GM23338 (cell line): ENCODE results near the gene CNTN5. TPM values are rescaled to one million over a fixed set of nuclear protein-coding genes. Genes with fewer than 3 reads are reported as not detected.

ENCODE experiments used
- ATAC-seq: fragments of 200-7000 bp; cut with Tn5 transposase; 3 replicates; pipeline ENCODE4 v1.9.1; 2020
- DNase-seq: peaks from one replicate; pipeline ENCODE4 v3.0.0-alpha.2; 2015; ENCODE audit warnings: low spot score
- H2AFZ ChIP-seq: fragments of 200-600 bp; sonication (generic); 2 replicates; pipeline ENCODE4 v1.8.0; 2016; ENCODE audit warnings: antibody characterized with exemption, mild to moderate bottlenecking, moderate library complexity
- H3F3A ChIP-seq: fragments of 200-600 bp; sonication (generic); replicated peaks from 2 replicates; pipeline ENCODE4 v1.8.0; 2017; ENCODE audit warnings: antibody characterized with exemption, mixed run types, low read depth
- H3K27ac ChIP-seq: fragments of 200-600 bp; sonication (generic); 2 replicates; pipeline ENCODE4 v1.6.1; 2016; ENCODE audit warnings: low read depth
- H3K27me3 ChIP-seq: fragments of 200-600 bp; sonication (generic); 2 replicates; pipeline ENCODE4 v1.8.0; 2016; ENCODE audit warnings: mild to moderate bottlenecking, mixed run types, moderate library complexity; ENCODE audit not compliant: insufficient read depth
- H3K36me3 ChIP-seq: fragments of 200-600 bp; sonication (generic); 2 replicates; pipeline ENCODE4 v1.8.0; 2016; ENCODE audit warnings: mild to moderate bottlenecking; ENCODE audit not compliant: insufficient read depth
- H3K4me1 ChIP-seq: fragments of 200-600 bp; sonication (generic); 2 replicates; pipeline ENCODE4 v1.8.0; 2016; ENCODE audit warnings: mild to moderate bottlenecking, moderate library complexity; ENCODE audit not compliant: insufficient read depth
- H3K4me2 ChIP-seq: fragments of 200-600 bp; sonication (generic); 2 replicates; pipeline ENCODE4 v1.7.1; 2017; ENCODE audit warnings: mixed run types
- H3K4me3 ChIP-seq: fragments of 200-600 bp; sonication (generic); 2 replicates; pipeline ENCODE4 v1.6.1; 2016; ENCODE audit warnings: mixed run types
- H3K79me2 ChIP-seq: fragments of 200-600 bp; sonication (generic); replicated peaks from 2 replicates; pipeline ENCODE4 v1.8.0; 2017; ENCODE audit warnings: mild to moderate bottlenecking; ENCODE audit not compliant: insufficient read depth
- H3K9me2 ChIP-seq: fragments of 200-600 bp; sonication (generic); 2 replicates; pipeline ENCODE4 v1.8.0; 2017; ENCODE audit not compliant: insufficient read depth
- H4K20me1 ChIP-seq: fragments of 200-600 bp; sonication (generic); replicated peaks from 2 replicates; pipeline ENCODE4 v1.8.0; 2017; ENCODE audit warnings: mild to moderate bottlenecking; ENCODE audit not compliant: insufficient read depth
- H3K27ac Mint-ChIP-seq: 2 replicates; pipeline ENCODE4 v1.8.0; 2020; ENCODE audit warnings: inconsistent platforms, mild to moderate bottlenecking, moderate library complexity, mixed read lengths
- H3K27me3 Mint-ChIP-seq: 3 replicates; pipeline ENCODE4 v1.8.0; 2022; ENCODE audit warnings: low read depth, mild to moderate bottlenecking, moderate library complexity, mixed read lengths, inconsistent platforms; ENCODE audit not compliant: insufficient read depth, poor library complexity
- H3K36me3 Mint-ChIP-seq: 3 replicates; pipeline ENCODE4 v1.8.0; 2021; ENCODE audit warnings: low read depth, mild to moderate bottlenecking, inconsistent platforms, moderate library complexity, mixed read lengths
- H3K4me1 Mint-ChIP-seq: 3 replicates; pipeline ENCODE4 v1.8.0; 2020; ENCODE audit warnings: mild to moderate bottlenecking, inconsistent platforms, mixed read lengths
- H3K4me3 Mint-ChIP-seq: 3 replicates; pipeline ENCODE4 v1.8.0; 2021; ENCODE audit warnings: moderate library complexity, mild to moderate bottlenecking, inconsistent platforms, mixed read lengths
- H3K9me3 Mint-ChIP-seq: 3 replicates; pipeline ENCODE4 v1.8.0; 2020; ENCODE audit warnings: moderate library complexity, mild to moderate bottlenecking, inconsistent platforms, mixed read lengths
- CREB1 ChIP-seq: fragments of 250-450 bp; sonication (Bioruptor Pico); IDR thresholded peaks from 2 replicates; pipeline ENCODE4 v1.5.0; 2020; ENCODE audit warnings: low read depth, mild to moderate bottlenecking, moderate library complexity
- EZH2 ChIP-seq: fragments of 200-600 bp; sonication (generic); IDR thresholded peaks from one replicate; pipeline ENCODE4 v1.8.0; 2017; ENCODE audit warnings: antibody characterized with exemption, mild to moderate bottlenecking, low read depth; ENCODE audit not compliant: unreplicated experiment
- EZH2phosphoT487 ChIP-seq: fragments of 200-600 bp; sonication (generic); IDR thresholded peaks from one replicate; pipeline ENCODE4 v1.8.1; 2018; ENCODE audit warnings: antibody characterized with exemption; ENCODE audit not compliant: unreplicated experiment
- JUNB ChIP-seq: IDR thresholded peaks from one replicate; pipeline ENCODE4 v1.6.1; 2016; ENCODE audit warnings: antibody characterized with exemption; ENCODE audit not compliant: unreplicated experiment
- NANOG ChIP-seq: IDR thresholded peaks from 2 replicates; pipeline ENCODE4 v1.6.1; 2016; ENCODE audit warnings: antibody characterized with exemption, borderline replicate concordance
- STAT1 ChIP-seq: IDR thresholded peaks from one replicate; pipeline ENCODE4 v1.6.1; 2016; ENCODE audit warnings: antibody characterized with exemption; ENCODE audit not compliant: unreplicated experiment
- ZNF114 ChIP-seq: fragments of 250-450 bp; sonication (Bioruptor Pico); IDR thresholded peaks from 2 replicates; pipeline ENCODE4 v1.5.0; 2020; ENCODE audit warnings: mild to moderate bottlenecking, moderate library complexity
- ZNF331 ChIP-seq: fragments of 250-450 bp; sonication (Bioruptor Pico); IDR thresholded peaks from 2 replicates; pipeline ENCODE4 v1.5.0; 2020; ENCODE audit warnings: low read depth, mild to moderate bottlenecking, moderate library complexity
- ZNF462 ChIP-seq: fragments of 250-450 bp; sonication (Bioruptor Pico); IDR thresholded peaks from 2 replicates; pipeline ENCODE4 v1.5.0; 2020; ENCODE audit warnings: mild to moderate bottlenecking, moderate library complexity
- polyA plus RNA-seq: library from polyadenylated mRNA; unstranded; fragments of >200 nt; fragmentation: Nextera tagmentation; extraction: Ambion mirVana; gene quantifications from 2 replicates; pipeline ENCODE4 v1.2.1, GENCODE V29; 2016
- total RNA-seq: library from RNA; depleted of rRNA; stranded (reverse); fragments of >200 nt; shearing (Covaris generic); gene quantifications from 2 replicates; pipeline ENCODE4 v1.2.3, GENCODE V29; 2014
- TF ChIP-seq, protein P1 (sequence below): IDR thresholded peaks from one replicate; pipeline ENCODE4 v1.6.1; 2018; ENCODE audit warnings: antibody characterized with exemption; ENCODE audit not compliant: unreplicated experiment
- TF ChIP-seq, protein P2 (sequence below): IDR thresholded peaks from 2 replicates; pipeline ENCODE4 v1.6.1; 2016; ENCODE audit warnings: antibody characterized with exemption

CNTN5 gene
- total and polyA plus RNA-seq, 2 experiments from 2014 or later: not detected

- peaks cover 25% of the 10 kb centered on the region for H3K36me3 Mint-ChIP-seq
- H3K36me3 ChIP-seq: no peaks in the 10 kb centered on the region
- no peak overlapping the region for H2AFZ ChIP-seq
- H3K27ac ChIP-seq: no peak overlapping the region
- no peak overlapping the region for H3K4me3 Mint-ChIP-seq
- ATAC-seq (no peak), DNase-seq (no peak)
- no peak overlapping the region for H3K27ac Mint-ChIP-seq
- H3K79me2 ChIP-seq: no peaks in the 10 kb centered on the region
- peaks cover 5% of the 10 kb centered on the region for H3K27me3 Mint-ChIP-seq
- H3K4me1 ChIP-seq: no peaks in the 10 kb centered on the region
- no peaks in the 10 kb centered on the region for H3K4me1 Mint-ChIP-seq
- peaks cover 6% of the 10 kb centered on the region; the same call in 1 of the 2 replicates for H3K9me2 ChIP-seq
- TF ChIP-seq JUNB: no peak
- H3F3A ChIP-seq: no peaks in the 10 kb centered on the region
- no peak overlapping the region for H3K4me3 ChIP-seq
- H3K9me3 Mint-ChIP-seq: peaks cover 28% of the 10 kb centered on the region
- no peaks in the 10 kb centered on the region for H4K20me1 ChIP-seq
- H3K27me3 ChIP-seq: no peaks in the 10 kb centered on the region
- no peak overlapping the region for H3K4me2 ChIP-seq
Measured at GRCh38 chr11:99932684-99933083, 911.9 kb downstream of the CNTN5 start.

DNA sequence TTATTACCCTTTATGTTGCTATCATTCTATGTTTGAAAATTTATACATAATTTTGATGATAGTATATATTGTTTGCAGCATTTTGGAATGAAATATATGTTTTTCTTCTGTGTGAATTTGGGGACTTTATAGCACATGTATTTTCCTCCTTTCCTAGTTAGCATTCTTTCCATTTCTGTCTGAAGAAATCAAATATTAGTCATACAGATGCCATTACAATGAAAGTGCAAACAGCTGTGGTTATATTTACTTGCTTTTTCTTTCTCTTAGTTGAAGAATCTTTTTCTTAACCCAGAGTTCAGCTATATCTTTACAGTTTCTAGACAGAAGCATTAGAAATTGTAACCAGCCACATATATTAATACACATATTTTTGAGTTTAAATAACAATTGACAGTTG, 913.3 kb downstream of the CNTN5 start:
- no peak for ATAC-seq
- Histone ChIP-seq H3K36me3 (no peaks in the 10 kb centered on the region), H3K79me2 (no peaks in the 10 kb centered on the region), H3F3A (no peaks in the 10 kb centered on the region), H2AFZ (no peak overlapping the region), H3K4me3 (no peak overlapping the region), H3K9me2 (peaks cover 6% of the 10 kb centered on the region; the same call in 1 of the 2 replicates), H3K27me3 (no peaks in the 10 kb centered on the region), H4K20me1 (no peaks in the 10 kb centered on the region), H3K4me1 (no peaks in the 10 kb centered on the region), H3K27ac (no peak overlapping the region), H3K4me2 (no peak overlapping the region)
- Mint-ChIP-seq H3K4me1 (no peaks in the 10 kb centered on the region), H3K27ac (no peak overlapping the region), H3K27me3 (peaks cover 2% of the 10 kb centered on the region), H3K9me3 (peaks cover 14% of the 10 kb centered on the region), H3K4me3 (no peak overlapping the region), H3K36me3 (peaks cover 13% of the 10 kb centered on the region)
- DNase-seq: no peak
- TF ChIP-seq STAT1: no peak
- TF ChIP-seq EZH2: no peak
- no peak for TF ChIP-seq EZH2phosphoT487
- no peak for TF ChIP-seq ZNF331 (CRISPR knock-in tag)
- TF ChIP-seq CREB1 (CRISPR knock-in tag): no peak
- no peak for TF ChIP-seq ZNF114
- no peak for TF ChIP-seq ZNF462 (CRISPR knock-in tag)
- TF ChIP-seq, protein P1, sequence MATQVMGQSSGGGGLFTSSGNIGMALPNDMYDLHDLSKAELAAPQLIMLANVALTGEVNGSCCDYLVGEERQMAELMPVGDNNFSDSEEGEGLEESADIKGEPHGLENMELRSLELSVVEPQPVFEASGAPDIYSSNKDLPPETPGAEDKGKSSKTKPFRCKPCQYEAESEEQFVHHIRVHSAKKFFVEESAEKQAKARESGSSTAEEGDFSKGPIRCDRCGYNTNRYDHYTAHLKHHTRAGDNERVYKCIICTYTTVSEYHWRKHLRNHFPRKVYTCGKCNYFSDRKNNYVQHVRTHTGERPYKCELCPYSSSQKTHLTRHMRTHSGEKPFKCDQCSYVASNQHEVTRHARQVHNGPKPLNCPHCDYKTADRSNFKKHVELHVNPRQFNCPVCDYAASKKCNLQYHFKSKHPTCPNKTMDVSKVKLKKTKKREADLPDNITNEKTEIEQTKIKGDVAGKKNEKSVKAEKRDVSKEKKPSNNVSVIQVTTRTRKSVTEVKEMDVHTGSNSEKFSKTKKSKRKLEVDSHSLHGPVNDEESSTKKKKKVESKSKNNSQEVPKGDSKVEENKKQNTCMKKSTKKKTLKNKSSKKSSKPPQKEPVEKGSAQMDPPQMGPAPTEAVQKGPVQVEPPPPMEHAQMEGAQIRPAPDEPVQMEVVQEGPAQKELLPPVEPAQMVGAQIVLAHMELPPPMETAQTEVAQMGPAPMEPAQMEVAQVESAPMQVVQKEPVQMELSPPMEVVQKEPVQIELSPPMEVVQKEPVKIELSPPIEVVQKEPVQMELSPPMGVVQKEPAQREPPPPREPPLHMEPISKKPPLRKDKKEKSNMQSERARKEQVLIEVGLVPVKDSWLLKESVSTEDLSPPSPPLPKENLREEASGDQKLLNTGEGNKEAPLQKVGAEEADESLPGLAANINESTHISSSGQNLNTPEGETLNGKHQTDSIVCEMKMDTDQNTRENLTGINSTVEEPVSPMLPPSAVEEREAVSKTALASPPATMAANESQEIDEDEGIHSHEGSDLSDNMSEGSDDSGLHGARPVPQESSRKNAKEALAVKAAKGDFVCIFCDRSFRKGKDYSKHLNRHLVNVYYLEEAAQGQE: no peak
- TF ChIP-seq NANOG: no peak
- TF ChIP-seq, protein P2, sequence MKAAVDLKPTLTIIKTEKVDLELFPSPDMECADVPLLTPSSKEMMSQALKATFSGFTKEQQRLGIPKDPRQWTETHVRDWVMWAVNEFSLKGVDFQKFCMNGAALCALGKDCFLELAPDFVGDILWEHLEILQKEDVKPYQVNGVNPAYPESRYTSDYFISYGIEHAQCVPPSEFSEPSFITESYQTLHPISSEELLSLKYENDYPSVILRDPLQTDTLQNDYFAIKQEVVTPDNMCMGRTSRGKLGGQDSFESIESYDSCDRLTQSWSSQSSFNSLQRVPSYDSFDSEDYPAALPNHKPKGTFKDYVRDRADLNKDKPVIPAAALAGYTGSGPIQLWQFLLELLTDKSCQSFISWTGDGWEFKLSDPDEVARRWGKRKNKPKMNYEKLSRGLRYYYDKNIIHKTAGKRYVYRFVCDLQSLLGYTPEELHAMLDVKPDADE: no peak
- no peak for TF ChIP-seq JUNB
